H1 (cell line): Measurements from ENCODE around the gene PANX2. TPM values are rescaled to one million over a fixed set of nuclear protein-coding genes. Genes with fewer than 3 reads are reported as not detected.
A peak's percentile ranks its signal among the peaks of the same experiment; 100 is the strongest.

Source experiments
- polyA plus RNA-seq, 7 experiments: library from polyadenylated mRNA; depleted of rRNA in 3 of 7; stranded (reverse) in 5 of 7; unstranded in 2 of 7; fragments of >200 nt in 5 of 7; fragments of 200-250 nt in 2 of 7; gene quantifications; 1 replicate in 5 of 7; 2 replicates in 1 of 7; 4 replicates in 1 of 7; pipeline versions ENCODE4 v1.2.1 to v1.2.3, GENCODE V29; 2011 to 2013; ENCODE audit warnings: missing spikeins in 2 of 7, mixed read lengths in 2 of 7
- total RNA-seq: library from RNA; stranded (reverse); fragmentation: NEBNext Ultra II Directional; extraction: Animal tissue kit (Norgen Biotek cat#: 25700); gene quantifications from 2 replicates; pipeline ENCODE4 v1.2.1, GENCODE V29; 2021
- TF ChIP-seq, protein P1 (sequence below), 3 experiments: IDR thresholded peaks; 1 replicate in 2 of 3; 2 replicates in 1 of 3; pipeline versions ENCODE4 v1.5.1 to v1.6.1; 2011; ENCODE audit warnings: low read length in 3 of 3, mild to moderate bottlenecking in 3 of 3, inconsistent platforms in 2 of 3, low read depth in 1 of 3, moderate library complexity in 1 of 3; ENCODE audit not compliant: insufficient read depth in 1 of 3; ENCODE audit errors: control extremely low read depth in 1 of 3

The PANX2 gene
- total and polyA plus RNA-seq, 2 of the 8 experiments (the other 6 are each of a cell fraction or from before 2014, with no cell fraction given): 3.5 to 5.0 TPM

DNA sequence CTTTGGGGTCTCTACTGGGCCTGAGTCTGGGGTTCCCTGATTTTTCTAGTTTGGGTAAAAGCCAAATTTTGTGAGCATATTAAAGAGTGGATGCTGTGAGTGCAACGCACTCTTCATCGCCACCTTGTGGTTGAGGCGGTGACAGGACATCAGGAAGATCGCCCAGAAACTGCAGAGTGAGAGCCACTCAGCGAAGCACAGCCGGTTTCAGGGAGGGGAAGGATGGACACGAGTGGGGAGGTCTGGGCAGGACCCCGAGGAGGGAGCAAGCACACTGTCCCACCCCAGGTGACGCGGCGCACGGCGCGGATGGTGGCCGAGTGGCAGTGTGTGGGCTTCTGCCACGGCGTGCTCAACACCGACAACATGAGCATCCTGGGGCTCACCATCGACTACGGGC, 39.4 kb downstream of the PANX2 start (continued):
- TF ChIP-seq, protein P1, sequence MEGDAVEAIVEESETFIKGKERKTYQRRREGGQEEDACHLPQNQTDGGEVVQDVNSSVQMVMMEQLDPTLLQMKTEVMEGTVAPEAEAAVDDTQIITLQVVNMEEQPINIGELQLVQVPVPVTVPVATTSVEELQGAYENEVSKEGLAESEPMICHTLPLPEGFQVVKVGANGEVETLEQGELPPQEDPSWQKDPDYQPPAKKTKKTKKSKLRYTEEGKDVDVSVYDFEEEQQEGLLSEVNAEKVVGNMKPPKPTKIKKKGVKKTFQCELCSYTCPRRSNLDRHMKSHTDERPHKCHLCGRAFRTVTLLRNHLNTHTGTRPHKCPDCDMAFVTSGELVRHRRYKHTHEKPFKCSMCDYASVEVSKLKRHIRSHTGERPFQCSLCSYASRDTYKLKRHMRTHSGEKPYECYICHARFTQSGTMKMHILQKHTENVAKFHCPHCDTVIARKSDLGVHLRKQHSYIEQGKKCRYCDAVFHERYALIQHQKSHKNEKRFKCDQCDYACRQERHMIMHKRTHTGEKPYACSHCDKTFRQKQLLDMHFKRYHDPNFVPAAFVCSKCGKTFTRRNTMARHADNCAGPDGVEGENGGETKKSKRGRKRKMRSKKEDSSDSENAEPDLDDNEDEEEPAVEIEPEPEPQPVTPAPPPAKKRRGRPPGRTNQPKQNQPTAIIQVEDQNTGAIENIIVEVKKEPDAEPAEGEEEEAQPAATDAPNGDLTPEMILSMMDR (IDR thresholded peaks at IDR 0.05; ENCODE audit: control extremely low read depth in 1 of 3, insufficient read depth in 1 of 3, low read depth in 1 of 3, low read length in 3 of 3): peak; percentile 79 to 89 (median 85)
